Keratinocyte (primary cell): ENCODE data around the gene ARHGAP22. TPM values are rescaled to one million over a fixed set of nuclear protein-coding genes. Genes with fewer than 3 reads are reported as not detected.

Experiments used
- DNase-seq: peaks from one replicate; pipeline ENCODE4 v3.0.0-alpha.2; 2011; ENCODE audit warnings: low read depth, missing footprints, low spot score
- FAIRE-seq: peaks from 2 replicates; lab custom pipeline; 2011; peaks lifted over from hg19 to GRCh38; lab: Jason Lieb, UNC
- H2AFZ ChIP-seq: 2 replicates; pipeline ENCODE4 v1.6.0; 2012; ENCODE audit warnings: low read length, control low read depth, inconsistent platforms; ENCODE audit not compliant: control insufficient read depth
- H3K27ac ChIP-seq: 2 replicates; pipeline ENCODE4 v1.5.1; 2011; ENCODE audit warnings: low read length; ENCODE audit not compliant: control insufficient read depth, insufficient read depth
- H3K27me3 ChIP-seq: 3 replicates; pipeline ENCODE4 v1.6.0; 2011; ENCODE audit warnings: low read length; ENCODE audit not compliant: control insufficient read depth, insufficient read depth; ENCODE audit errors: extremely low read depth
- H3K36me3 ChIP-seq, 2 experiments: 2 replicates in 1 of 2; 3 replicates in 1 of 2; pipeline ENCODE4 v1.5.1; 2011; ENCODE audit warnings: low read length in 2 of 2, mild to moderate bottlenecking in 1 of 2; ENCODE audit not compliant: control insufficient read depth in 2 of 2, insufficient read depth in 2 of 2; ENCODE audit errors: extremely low read depth in 1 of 2
- H3K4me1 ChIP-seq: 3 replicates; pipeline ENCODE4 v1.5.1; 2011; ENCODE audit warnings: low read length; ENCODE audit not compliant: control insufficient read depth, insufficient read depth; ENCODE audit errors: extremely low read depth
- H3K4me2 ChIP-seq: 3 replicates; pipeline ENCODE4 v1.6.0; 2011; ENCODE audit warnings: low read depth, low read length; ENCODE audit not compliant: control insufficient read depth, insufficient read depth; ENCODE audit errors: extremely low read depth
- H3K4me3 ChIP-seq, 3 experiments: fragments of 200-600 bp in 1 of 3; sonication (generic) in 1 of 3; 2 replicates in 2 of 3; 3 replicates in 1 of 3; pipeline ENCODE4 v1.5.1; 2011 to 2016; ENCODE audit warnings: low read length in 3 of 3, mild to moderate bottlenecking in 3 of 3, control low read depth in 2 of 3, inconsistent platforms in 1 of 3, low read depth in 1 of 3, mixed read lengths in 1 of 3, mixed run types in 1 of 3, moderate library complexity in 1 of 3; ENCODE audit not compliant: control insufficient read depth in 2 of 3, insufficient read depth in 2 of 3; ENCODE audit errors: extremely low read depth in 1 of 3
- H3K79me2 ChIP-seq: 2 replicates; pipeline ENCODE4 v1.6.0; 2012; ENCODE audit warnings: low read length; ENCODE audit not compliant: control insufficient read depth, insufficient read depth
- H3K9ac ChIP-seq: 3 replicates; pipeline ENCODE4 v1.6.0; 2011; ENCODE audit warnings: low read length; ENCODE audit not compliant: control insufficient read depth, insufficient read depth; ENCODE audit errors: extremely low read depth
- H3K9me1 ChIP-seq: 3 replicates; pipeline ENCODE4 v1.6.0; 2011; ENCODE audit warnings: low read length; ENCODE audit not compliant: control insufficient read depth, insufficient read depth; ENCODE audit errors: extremely low read depth
- H3K9me3 ChIP-seq: 2 replicates; pipeline ENCODE4 v1.5.1; 2012; ENCODE audit warnings: low read depth, low read length; ENCODE audit not compliant: control insufficient read depth
- H4K20me1 ChIP-seq: 3 replicates; pipeline ENCODE4 v1.6.0; 2011; ENCODE audit warnings: low read length; ENCODE audit not compliant: control insufficient read depth, insufficient read depth; ENCODE audit errors: extremely low read depth
- CTCF ChIP-seq, 3 experiments: IDR thresholded peaks in 1 of 3; conservative IDR thresholded peaks in 1 of 3; optimal IDR thresholded peaks in 1 of 3; 2 replicates in 2 of 3; 3 replicates in 1 of 3; pipeline versions ENCODE3 to v1.5.1; 2011; ENCODE audit warnings: low read length in 3 of 3, mild to moderate bottlenecking in 3 of 3, moderate library complexity in 2 of 3, control low read depth in 1 of 3, inconsistent platforms in 1 of 3; ENCODE audit not compliant: insufficient read depth in 2 of 3; ENCODE audit errors: extremely low read depth in 1 of 3
- EZH2 ChIP-seq: IDR thresholded peaks from one replicate; pipeline ENCODE4 v1.6.1; 2012; ENCODE audit warnings: inconsistent platforms, mild to moderate bottlenecking, low read length, moderate library complexity
- dilution Hi-C: fragments of 300-500 bp; cut with MboI; formaldehyde crosslinking; loops from one replicate; pipeline ENCODE4 v1.7.0; 2020; ENCODE audit warnings: low sequenced_read_pairs; ENCODE audit not compliant: extremely low pct_ligation_motif_present
- polyA plus RNA-seq, 5 experiments: library from polyadenylated mRNA; depleted of rRNA in 3 of 5; stranded (reverse) in 3 of 5; stranded (forward) in 1 of 5; unstranded in 1 of 5; fragments of >200 nt; gene quantifications; 1 replicate in 1 of 5; 2 replicates in 3 of 5; 3 replicates in 1 of 5; pipeline versions ENCODE4 v1.2.1 to v1.2.3, GENCODE V29; 2011 to 2012; ENCODE audit warnings: missing spikeins in 2 of 5, low read depth in 1 of 5, low replicate concordance in 1 of 5

Gene ARHGAP22
- polyA plus RNA-seq, 1 donor (not counting 4 experiments of a cell fraction or from before 2014, with no cell fraction given) = 4.9 TPM

GRCh38 chr10:48598243-48598935, 6.5 kb downstream of the ARHGAP22 start:
- H3K4me3 ChIP-seq = no peak overlapping the region
- no peak overlapping the region for H2AFZ ChIP-seq
- DNase-seq (no peak), FAIRE-seq (no peak)
- no peaks in the 10 kb centered on the region for H3K9me3 ChIP-seq
- H3K27me3 ChIP-seq = peaks cover under 1% of the 10 kb centered on the region
- H3K9me1 ChIP-seq = peaks cover 2% of the 10 kb centered on the region
- H3K79me2 ChIP-seq = peaks cover 12% of the 10 kb centered on the region
- no peak overlapping the region for H3K4me2 ChIP-seq
- no peaks in the 10 kb centered on the region for H3K36me3 ChIP-seq
- no peak overlapping the region for H3K27ac ChIP-seq
- no peaks in the 10 kb centered on the region for H4K20me1 ChIP-seq
- TF ChIP-seq CTCF (optimal IDR thresholded peaks at IDR 0.05 in 1 of 3, IDR thresholded peaks at IDR 0.05 in 1 of 3, conservative IDR thresholded peaks at IDR 0.05 in 1 of 3; ENCODE audit: extremely low read depth in 1 of 3, insufficient read depth in 2 of 3, low read length in 3 of 3) = no peak
- TF ChIP-seq EZH2 = no peak
- no peak overlapping the region for H3K9ac ChIP-seq
- dilution Hi-C loops = no loop called here
- H3K4me1 ChIP-seq = peaks cover under 1% of the 10 kb centered on the region

- dilution Hi-C loops = no loop called here
- H3K27me3 ChIP-seq = no peaks in the 10 kb centered on the region
- H4K20me1 ChIP-seq = no peaks in the 10 kb centered on the region
- H3K4me1 ChIP-seq = no peaks in the 10 kb centered on the region
- no peaks in the 10 kb centered on the region for H3K79me2 ChIP-seq
- H3K4me3 ChIP-seq = no peak overlapping the region
- FAIRE-seq = no peak
- H3K36me3 ChIP-seq = no peaks in the 10 kb centered on the region
- DNase-seq = no peak
- no peak overlapping the region for H3K27ac ChIP-seq
- TF ChIP-seq CTCF (optimal IDR thresholded peaks at IDR 0.05 in 1 of 3, IDR thresholded peaks at IDR 0.05 in 1 of 3, conservative IDR thresholded peaks at IDR 0.05 in 1 of 3; ENCODE audit: extremely low read depth in 1 of 3, insufficient read depth in 2 of 3, low read length in 3 of 3) (no peak), EZH2 (no peak)
- H3K9me1 ChIP-seq = no peaks in the 10 kb centered on the region
- H3K4me2 ChIP-seq = no peak overlapping the region
- no peak overlapping the region for H3K9ac ChIP-seq
- no peak overlapping the region for H2AFZ ChIP-seq
- no peaks in the 10 kb centered on the region for H3K9me3 ChIP-seq
These were observed 9.3 kb downstream of the ARHGAP22 start for GRCh38 chr10:48595539-48595932.
